Measurements from ENCODE around the gene ZYX.
"Not testable (repeated sequence)": the region's sequence is repeated elsewhere in the genome, so short reads cannot be mapped to it uniquely, and the experiment has no call there.

ZYX gene

DNA sequence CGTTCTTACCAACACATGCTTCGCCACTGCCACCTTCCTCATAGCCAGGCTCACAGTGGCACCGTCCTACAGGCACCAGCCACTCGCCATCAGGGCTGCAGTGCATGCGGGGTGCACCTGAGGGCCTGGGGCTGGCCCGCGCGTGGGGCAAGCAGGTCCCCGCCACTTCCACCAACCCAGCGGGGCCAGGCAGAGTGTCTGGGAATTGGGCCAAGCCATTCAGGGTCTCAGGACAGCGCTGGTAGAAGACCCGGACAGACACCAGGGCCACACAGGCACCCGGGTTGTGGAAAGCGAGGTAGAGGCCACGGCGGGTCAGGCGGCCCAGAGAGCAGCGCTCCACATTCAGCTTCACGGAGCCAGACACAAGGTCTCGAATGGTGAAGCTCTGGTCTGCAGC, 18.5 kb downstream of the ZYX start:
- CTCF ChIA-PET, result no interaction called here
- POLR2A ChIA-PET, result no interaction called here
- TF ChIP-seq, protein P1, sequence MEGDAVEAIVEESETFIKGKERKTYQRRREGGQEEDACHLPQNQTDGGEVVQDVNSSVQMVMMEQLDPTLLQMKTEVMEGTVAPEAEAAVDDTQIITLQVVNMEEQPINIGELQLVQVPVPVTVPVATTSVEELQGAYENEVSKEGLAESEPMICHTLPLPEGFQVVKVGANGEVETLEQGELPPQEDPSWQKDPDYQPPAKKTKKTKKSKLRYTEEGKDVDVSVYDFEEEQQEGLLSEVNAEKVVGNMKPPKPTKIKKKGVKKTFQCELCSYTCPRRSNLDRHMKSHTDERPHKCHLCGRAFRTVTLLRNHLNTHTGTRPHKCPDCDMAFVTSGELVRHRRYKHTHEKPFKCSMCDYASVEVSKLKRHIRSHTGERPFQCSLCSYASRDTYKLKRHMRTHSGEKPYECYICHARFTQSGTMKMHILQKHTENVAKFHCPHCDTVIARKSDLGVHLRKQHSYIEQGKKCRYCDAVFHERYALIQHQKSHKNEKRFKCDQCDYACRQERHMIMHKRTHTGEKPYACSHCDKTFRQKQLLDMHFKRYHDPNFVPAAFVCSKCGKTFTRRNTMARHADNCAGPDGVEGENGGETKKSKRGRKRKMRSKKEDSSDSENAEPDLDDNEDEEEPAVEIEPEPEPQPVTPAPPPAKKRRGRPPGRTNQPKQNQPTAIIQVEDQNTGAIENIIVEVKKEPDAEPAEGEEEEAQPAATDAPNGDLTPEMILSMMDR (IDR thresholded peaks at IDR 0.05; ENCODE audit: insufficient read depth, low read length, missing control alignments), result no peak
- H3K4me3 ChIP-seq (ENCODE audit: low read depth, low read length), result no peak overlapping the region
- no peak for DNase-seq (ENCODE audit: low read depth, low spot score)

DNA sequence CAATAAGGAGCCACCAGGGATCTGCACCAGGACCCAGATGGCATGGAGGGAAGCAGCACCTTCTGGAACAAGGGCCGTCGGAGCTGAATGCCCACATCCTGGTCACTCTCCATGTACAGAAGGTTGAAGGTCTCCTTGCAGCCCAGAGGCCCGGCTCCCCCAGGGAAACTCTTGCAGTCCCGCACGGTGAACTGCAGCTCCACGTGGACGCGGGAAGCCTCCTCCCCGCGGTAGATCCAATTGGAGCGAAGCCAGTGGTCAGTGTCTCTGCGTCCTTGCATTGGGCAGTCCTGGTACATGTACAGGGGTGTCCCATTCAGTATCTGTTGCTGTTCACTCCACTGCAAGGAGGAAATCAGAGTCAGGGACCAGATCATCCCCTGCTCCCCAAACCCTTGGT, 20.1 kb downstream of the ZYX start:
- ChIA-PET POLR2A (no interaction called here), CTCF (interaction anchor here (1.2 to 3.3 kb wide), 2 partner anchors 9 to 16 kb away, joined by 3 to 22 read pairs; no protein-coding TSS in a partner anchor)
- no peak overlapping the region for H3K4me3 ChIP-seq (ENCODE audit: low read depth, low read length)
- TF ChIP-seq, protein P1 (IDR thresholded peaks at IDR 0.05; ENCODE audit: insufficient read depth, low read length, missing control alignments), result no peak
- no peak for DNase-seq (ENCODE audit: low read depth, low spot score)

DNA sequence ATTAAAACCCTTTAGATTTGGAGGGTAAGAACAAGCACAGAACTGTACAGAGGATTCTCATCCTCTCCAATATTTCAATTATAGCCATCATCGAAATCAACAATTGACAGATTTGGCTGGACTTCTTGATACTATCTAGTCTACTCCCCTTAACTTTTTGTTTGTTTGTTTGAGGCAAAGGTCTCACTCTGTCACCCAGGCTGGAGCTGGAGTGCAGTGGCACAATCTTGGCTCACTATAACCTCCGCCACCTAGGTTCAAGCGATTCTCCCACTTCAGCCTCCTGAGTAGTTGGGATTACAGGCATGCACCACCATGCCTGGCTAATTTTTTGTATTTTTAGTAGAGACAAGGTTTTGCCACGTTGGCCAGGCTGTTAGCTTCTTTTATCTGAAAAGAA, 21.1 kb downstream of the ZYX start:
- DNase-seq (ENCODE audit: low read depth, low spot score); POLR2A ChIA-PET; H3K4me3 ChIP-seq (ENCODE audit: low read depth, low read length): not testable (repeated sequence)
- CTCF ChIA-PET, result interaction anchor here (1.2 to 3.3 kb wide), 3 partner anchors 10 to 23 kb away, joined by 3 to 22 read pairs (median 8); no protein-coding TSS in a partner anchor

DNA sequence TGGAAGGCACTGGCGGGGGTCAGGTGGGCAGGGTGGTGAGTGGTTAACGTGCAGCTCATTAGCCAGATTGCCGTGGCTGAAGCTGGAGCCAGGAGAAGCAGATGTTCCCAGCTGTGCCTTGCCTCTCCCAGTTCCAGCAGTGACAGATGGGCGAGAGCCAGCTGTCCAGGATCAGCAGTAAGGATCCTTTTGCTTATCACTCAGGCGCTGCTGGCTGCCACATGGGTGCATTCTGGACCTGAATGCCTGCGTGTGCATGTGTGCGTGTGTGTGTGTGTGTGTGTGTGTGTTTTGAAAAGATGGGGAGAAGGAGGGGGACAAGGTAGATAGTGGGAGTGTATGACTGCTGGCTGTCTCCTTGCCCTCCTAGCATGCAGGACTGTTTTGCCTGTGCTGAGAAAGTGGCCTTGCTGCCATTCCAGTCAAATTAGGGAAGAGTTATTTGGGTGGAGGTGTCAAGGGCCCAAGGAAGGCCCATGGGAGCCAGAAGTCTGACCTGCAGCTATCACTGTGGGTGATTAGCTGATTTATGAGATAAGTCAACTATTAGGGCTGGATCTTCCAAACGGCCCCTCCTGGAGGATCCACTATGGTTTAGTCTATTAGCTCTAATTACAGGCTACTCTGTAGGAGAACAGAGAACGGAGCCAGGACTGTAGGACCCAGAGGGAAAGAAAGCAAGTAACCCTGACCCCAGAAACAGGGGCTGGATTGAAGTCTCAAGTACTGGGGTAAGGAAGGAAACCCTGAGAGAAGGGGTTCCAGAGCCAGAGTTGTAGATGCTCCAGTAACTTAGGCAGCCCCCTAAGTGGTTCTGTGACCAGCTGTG, 24.2 kb downstream of the ZYX start:
- no peak for DNase-seq (ENCODE audit: low read depth, low spot score)
- TF ChIP-seq, protein P1 (IDR thresholded peaks at IDR 0.05; ENCODE audit: insufficient read depth, low read length, missing control alignments), result no peak
- H3K4me3 ChIP-seq (ENCODE audit: low read depth, low read length), result no peak overlapping the region
- ChIA-PET POLR2A (interaction anchor here (3.7 kb wide), 1 partner anchor 11 kb away, joined by 29 read pairs; no protein-coding TSS in a partner anchor), CTCF (interaction anchor here (0.8 to 5.2 kb wide), 5 partner anchors 9 to 165 kb away, joined by 3 to 49 read pairs (median 4); no protein-coding TSS in a partner anchor)

DNA sequence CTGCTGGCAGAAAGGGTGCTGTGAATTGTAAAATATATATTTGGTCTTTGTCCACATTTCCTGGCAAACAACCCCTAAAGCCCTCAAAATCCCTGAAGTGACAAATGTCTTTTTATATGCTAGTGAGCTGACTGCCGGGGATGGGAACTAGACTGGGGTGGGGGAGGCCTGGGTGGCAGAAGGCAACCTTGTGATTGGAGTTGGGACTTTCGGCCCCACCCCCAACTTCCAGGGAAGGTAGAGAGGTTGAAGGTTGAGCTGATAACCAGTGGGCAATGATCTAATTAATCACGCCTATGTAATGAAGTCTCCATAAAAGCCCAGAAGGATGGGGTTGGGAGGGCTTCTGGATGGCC, 24.8 kb downstream of the ZYX start:
- CTCF ChIA-PET, result interaction anchor here (0.8 to 5.2 kb wide), 4 partner anchors 10 to 165 kb away, joined by 3 to 49 read pairs (median 8); no protein-coding TSS in a partner anchor
- POLR2A ChIA-PET, result interaction anchor here (3.7 kb wide), 1 partner anchor 12 kb away, joined by 29 read pairs; no protein-coding TSS in a partner anchor
- TF ChIP-seq, protein P1 (IDR thresholded peaks at IDR 0.05; ENCODE audit: insufficient read depth, low read length, missing control alignments), result no peak
- H3K4me3 ChIP-seq (ENCODE audit: low read depth, low read length), result no peak overlapping the region
- no peak for DNase-seq (ENCODE audit: low read depth, low spot score)

DNA sequence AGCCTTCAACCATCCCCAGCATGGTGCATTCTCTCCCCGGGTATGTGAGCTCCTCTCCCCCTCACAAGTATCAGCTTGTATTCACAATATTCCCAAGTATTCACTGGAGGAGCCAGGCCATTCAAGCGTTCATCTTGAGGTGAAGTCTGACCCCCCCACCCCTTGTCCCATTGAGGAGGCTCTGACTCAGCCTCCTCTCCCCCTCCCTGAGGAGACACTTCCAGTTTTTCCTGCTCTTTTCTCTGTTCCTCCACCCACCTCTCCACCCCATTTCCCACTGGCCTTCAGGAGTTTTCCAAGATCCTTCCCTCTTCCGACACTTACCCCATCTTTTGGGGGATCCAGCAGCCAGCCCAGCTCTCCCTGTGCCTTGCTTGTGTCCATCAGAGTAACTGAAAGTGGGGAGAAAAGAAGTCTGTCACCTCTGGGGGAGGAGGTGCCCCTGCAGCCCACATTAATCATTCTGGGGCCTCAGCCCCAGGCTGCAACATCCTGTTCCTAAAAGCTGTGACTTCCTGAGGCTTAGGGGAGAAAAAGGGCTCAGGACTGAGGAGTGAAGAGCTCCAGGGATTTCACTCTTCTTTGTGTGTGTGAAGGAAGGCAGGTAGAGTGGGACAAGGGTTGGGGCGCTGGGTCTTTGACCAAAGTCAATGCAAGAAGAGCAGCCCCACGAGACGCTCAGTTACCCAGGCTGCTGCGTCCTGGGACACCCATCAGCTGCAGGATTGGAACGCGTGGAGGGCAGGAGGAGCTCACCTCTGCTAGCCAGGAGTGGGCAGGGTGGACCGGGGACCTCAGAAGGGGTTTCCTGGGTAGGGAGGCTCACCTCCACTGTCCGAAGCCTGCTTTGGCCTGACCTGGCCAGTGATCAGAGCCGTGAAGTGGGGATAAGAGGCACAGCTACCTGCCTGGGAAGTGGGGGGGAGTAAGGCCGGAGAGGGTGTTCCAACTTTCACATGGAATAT, 26.4 kb downstream of the ZYX start:
- no peak overlapping the region for H3K4me3 ChIP-seq (ENCODE audit: low read depth, low read length)
- CTCF ChIA-PET, result interaction anchor here (0.8 to 5.2 kb wide), 8 partner anchors 9 to 169 kb away, joined by 3 to 49 read pairs (median 6); no protein-coding TSS in a partner anchor
- TF ChIP-seq, protein P1 (IDR thresholded peaks at IDR 0.05; ENCODE audit: insufficient read depth, low read length, missing control alignments), result no peak
- DNase-seq (ENCODE audit: low read depth, low spot score), result no peak
- POLR2A ChIA-PET, result interaction anchor here (1.8 to 3.7 kb wide), 2 partner anchors 13 to 20 kb away, joined by 8 to 29 read pairs; no protein-coding TSS in a partner anchor

Measured in AG04449 (cell line).